GM21367 (cell line): ENCODE measurements around the gene MX2.

Source experiments
- ATAC-seq: cut with Tn5 transposase; IDR thresholded peaks from one replicate; pipeline ENCODE4 v1.9.1; 2021; ENCODE audit not compliant: unreplicated experiment

The MX2 gene

GRCh38 chr21:41378849-41379248 lies 17.0 kb downstream of the MX2 start:
- ATAC-seq = no peak

- ATAC-seq = no peak
Observed at GRCh38 chr21:41379901-41380300, 18.1 kb downstream of the MX2 start.

- no peak for ATAC-seq
Observed at GRCh38 chr21:41381731-41382130, 19.9 kb downstream of the MX2 start.

- ATAC-seq = no peak
Observed at GRCh38 chr21:41387042-41387819, 25.4 kb downstream of the MX2 start.

GRCh38 chr21:41387824-41388223 lies 26.0 kb downstream of the MX2 start:
- ATAC-seq = no peak

- ATAC-seq = no peak
Observed at GRCh38 chr21:41388259-41388658, 26.4 kb downstream of the MX2 start.

GRCh38 chr21:41390043-41390639 lies 28.3 kb downstream of the MX2 start:
- ATAC-seq = no peak

GRCh38 chr21:41393876-41394465 lies 32.1 kb downstream of the MX2 start:
- ATAC-seq = no peak

- ATAC-seq = no peak
Observed at GRCh38 chr21:41396558-41397075, 34.8 kb downstream of the MX2 start.

GRCh38 chr21:41397471-41397891 lies 35.7 kb downstream of the MX2 start:
- ATAC-seq = no peak

- ATAC-seq = no peak
Observed at GRCh38 chr21:41398251-41398650, 36.4 kb downstream of the MX2 start.

- no peak for ATAC-seq
Observed at GRCh38 chr21:41398831-41399230, 37.0 kb downstream of the MX2 start.

- ATAC-seq = no peak
Observed at GRCh38 chr21:41399246-41399800, 37.5 kb downstream of the MX2 start.

GRCh38 chr21:41402231-41402630 lies 40.4 kb downstream of the MX2 start:
- ATAC-seq = no peak

GRCh38 chr21:41402796-41403195 lies 41.0 kb downstream of the MX2 start:
- no peak for ATAC-seq

GRCh38 chr21:41403331-41403730 lies 41.5 kb downstream of the MX2 start:
- no peak for ATAC-seq

- no peak for ATAC-seq
Observed at GRCh38 chr21:41403966-41404365, 42.1 kb downstream of the MX2 start.

- no peak for ATAC-seq
Observed at GRCh38 chr21:41405321-41405720, 43.5 kb downstream of the MX2 start.

- no peak for ATAC-seq
Observed at GRCh38 chr21:41406340-41406739, 44.5 kb downstream of the MX2 start.

GRCh38 chr21:41407541-41408460 lies 46.0 kb downstream of the MX2 start:
- no peak for ATAC-seq

GRCh38 chr21:41410361-41410760 lies 48.5 kb downstream of the MX2 start:
- no peak for ATAC-seq
